ENCODE results near the gene MAML2.

The MAML2 gene

DNA sequence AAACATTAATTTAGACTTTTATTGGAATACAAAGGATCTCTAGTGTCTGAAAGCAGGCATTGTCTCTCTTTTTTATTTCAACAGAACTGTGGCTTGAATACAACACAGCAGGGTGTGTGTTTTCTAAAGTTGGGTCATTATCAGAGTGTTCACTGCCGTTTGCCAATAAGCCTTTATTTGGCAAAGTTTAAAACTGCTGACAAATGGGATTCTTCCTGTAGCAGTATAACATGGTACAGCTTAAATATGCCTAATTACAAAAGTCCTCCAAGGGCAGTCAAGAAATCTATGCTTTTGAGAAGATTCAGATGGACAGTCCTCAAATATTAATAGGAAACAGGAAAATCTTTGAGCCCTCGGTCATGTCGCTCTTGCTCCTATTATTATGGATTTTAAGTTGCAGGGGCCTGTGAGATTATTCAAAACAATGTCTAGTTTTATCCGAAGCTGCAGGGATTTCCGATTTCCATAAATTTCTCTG is 199.9 kb downstream of the MAML2 start:
- H3K27me3 ChIP-seq (ENCODE audit: control insufficient read depth in 1 of 2, insufficient read depth in 1 of 2, low read length in 2 of 2) = no peaks in the 10 kb centered on the region
- no peak overlapping the region for H4K91ac ChIP-seq (ENCODE audit: low read length)
- no peak overlapping the region for H2BK15ac ChIP-seq (ENCODE audit: low read depth, poor library complexity, severe bottlenecking)
- H3K9me3 ChIP-seq (ENCODE audit: control insufficient read depth, low read length) = no peaks in the 10 kb centered on the region
- peak overlapping the region; percentile 44 for H3K9ac ChIP-seq (ENCODE audit: low read length)
- WGBS = 72% methylated on average over 4 of the region's 5 CpGs
- H3K4ac ChIP-seq (ENCODE audit: low read depth in 1 of 2, low read length in 2 of 2) = no peak overlapping the region
- no peak overlapping the region for H3K4me2 ChIP-seq (ENCODE audit: low read length, poor library complexity, severe bottlenecking)
- peaks cover 0 to 6% of the 10 kb centered on the region in 2 experiments for H3K36me3 ChIP-seq (ENCODE audit: control insufficient read depth in 1 of 2, insufficient read depth in 2 of 2, low read depth in 1 of 2, low read length in 2 of 2)
- H2BK5ac ChIP-seq (ENCODE audit: low read depth, low read length, poor library complexity, severe bottlenecking) = no peak overlapping the region
- no peak overlapping the region for H2AFZ ChIP-seq (ENCODE audit: low read depth, low read length)
- H3K4me1 ChIP-seq (ENCODE audit: control insufficient read depth, insufficient read depth, low read depth, low read length) = no peaks in the 10 kb centered on the region
- peaks cover 27% of the 10 kb centered on the region for H3K79me1 ChIP-seq (replicated peaks; ENCODE audit: low read length, poor library complexity, severe bottlenecking)
- no peak overlapping the region for H2BK120ac ChIP-seq (ENCODE audit: low read depth, low read length)
- no peak overlapping the region for H3K23ac ChIP-seq (ENCODE audit: low read length in 2 of 2)
- no peak overlapping the region for H3K4me3 ChIP-seq (ENCODE audit: insufficient read depth in 1 of 2, low read depth in 1 of 2, low read length in 2 of 2)
- no peak overlapping the region for H2BK12ac ChIP-seq (ENCODE audit: low read length in 2 of 2)
- no peak overlapping the region for H4K8ac ChIP-seq (ENCODE audit: low read length)
- H2AK5ac ChIP-seq (ENCODE audit: low read length, severe bottlenecking) = no peak overlapping the region
- H3K27ac ChIP-seq (ENCODE audit: low read length, poor library complexity, severe bottlenecking) = no peak overlapping the region
- no peak overlapping the region for H3K14ac ChIP-seq (ENCODE audit: low read length in 2 of 2)
- H3K18ac ChIP-seq (ENCODE audit: low read depth in 1 of 2, low read length in 2 of 2) = no peak overlapping the region
- no peak for DNase-seq

DNA sequence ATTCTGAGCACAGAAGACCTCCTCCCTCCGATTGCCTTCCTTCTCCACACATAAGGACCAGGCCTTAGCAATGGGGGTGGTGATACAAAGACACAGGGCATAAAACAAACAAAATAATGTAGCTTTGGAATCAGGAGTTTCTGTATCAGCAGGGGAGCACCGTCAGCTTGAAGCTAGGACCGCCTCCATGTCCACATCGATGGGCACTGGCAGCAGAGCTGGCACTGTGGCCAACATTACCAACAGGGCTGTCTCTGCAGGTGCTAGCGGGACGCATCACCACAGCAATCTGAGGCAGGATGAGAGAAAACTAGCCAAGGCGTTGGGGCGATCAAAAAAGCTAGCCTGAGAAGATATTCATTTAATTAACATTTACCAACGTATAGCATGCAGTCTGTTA is 201.4 kb downstream of the MAML2 start:
- no peak overlapping the region for H3K27ac ChIP-seq (ENCODE audit: low read length, poor library complexity, severe bottlenecking)

DNA sequence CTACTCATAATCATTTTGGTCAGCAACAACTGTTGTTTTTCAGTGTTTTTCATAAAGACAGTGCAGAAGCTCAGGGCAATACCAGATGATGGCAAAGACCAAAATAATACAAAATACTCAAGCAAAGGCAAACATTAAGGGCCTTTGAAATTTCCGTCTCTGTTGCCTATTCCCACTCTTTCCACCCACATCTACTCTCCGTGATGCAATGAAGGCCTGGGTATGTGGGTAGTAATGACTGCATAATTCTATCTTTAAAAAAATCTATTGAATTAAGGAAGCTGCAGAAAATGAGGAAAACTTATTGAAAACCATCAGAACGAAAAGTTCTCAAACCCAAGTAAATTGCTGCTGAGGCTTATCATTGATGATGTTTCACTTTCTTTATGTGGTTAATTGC is 203.3 kb downstream of the MAML2 start:
- H4K8ac ChIP-seq (ENCODE audit: low read length) = no peak overlapping the region
- H2BK5ac ChIP-seq (ENCODE audit: low read depth, low read length, poor library complexity, severe bottlenecking) = no peak overlapping the region
- 100% methylated on average over 1 of the region's 3 CpGs for WGBS
- no peak overlapping the region for H2BK120ac ChIP-seq (ENCODE audit: low read depth, low read length)
- no peak overlapping the region for H3K4me2 ChIP-seq (ENCODE audit: low read length, poor library complexity, severe bottlenecking)
- H2BK15ac ChIP-seq (ENCODE audit: low read depth, poor library complexity, severe bottlenecking) = no peak overlapping the region
- H4K91ac ChIP-seq (ENCODE audit: low read length) = no peak overlapping the region
- H3K36me3 ChIP-seq (ENCODE audit: control insufficient read depth in 1 of 2, insufficient read depth in 2 of 2, low read depth in 1 of 2, low read length in 2 of 2) = peaks cover 0 to 8% of the 10 kb centered on the region in 2 experiments
- H3K27ac ChIP-seq (ENCODE audit: low read length, poor library complexity, severe bottlenecking) = no peak overlapping the region
- H3K23ac ChIP-seq (ENCODE audit: low read length in 2 of 2) = no peak overlapping the region
- no peak overlapping the region for H3K4ac ChIP-seq (ENCODE audit: low read depth in 1 of 2, low read length in 2 of 2)
- no peak overlapping the region for H2BK12ac ChIP-seq (ENCODE audit: low read length in 2 of 2)
- no peak overlapping the region for H3K18ac ChIP-seq (ENCODE audit: low read depth in 1 of 2, low read length in 2 of 2)
- H2AFZ ChIP-seq (ENCODE audit: low read depth, low read length) = no peak overlapping the region
- no peak for DNase-seq
- H3K4me3 ChIP-seq (ENCODE audit: insufficient read depth in 1 of 2, low read depth in 1 of 2, low read length in 2 of 2) = no peak overlapping the region
- no peak overlapping the region for H2AK5ac ChIP-seq (ENCODE audit: low read length, severe bottlenecking)
- no peak overlapping the region for H3K9ac ChIP-seq (ENCODE audit: low read length)
- no peak overlapping the region for H3K14ac ChIP-seq (ENCODE audit: low read length in 2 of 2)
- H3K9me3 ChIP-seq (ENCODE audit: control insufficient read depth, low read length) = no peaks in the 10 kb centered on the region
- peaks cover 20% of the 10 kb centered on the region for H3K79me1 ChIP-seq (replicated peaks; ENCODE audit: low read length, poor library complexity, severe bottlenecking)
- no peaks in the 10 kb centered on the region for H3K27me3 ChIP-seq (ENCODE audit: control insufficient read depth in 1 of 2, insufficient read depth in 1 of 2, low read length in 2 of 2)
- H3K4me1 ChIP-seq (ENCODE audit: control insufficient read depth, insufficient read depth, low read depth, low read length) = no peaks in the 10 kb centered on the region

More for the DNA sequence above, 201.4 kb downstream of the MAML2 start:
- Histone ChIP-seq H3K27me3 (ENCODE audit: control insufficient read depth in 1 of 2, insufficient read depth in 1 of 2, low read length in 2 of 2) (no peaks in the 10 kb centered on the region), H2BK5ac (ENCODE audit: low read depth, low read length, poor library complexity, severe bottlenecking) (no peak overlapping the region), H4K91ac (ENCODE audit: low read length) (no peak overlapping the region), H3K9me3 (ENCODE audit: control insufficient read depth, low read length) (no peaks in the 10 kb centered on the region), H3K4me3 (ENCODE audit: insufficient read depth in 1 of 2, low read depth in 1 of 2, low read length in 2 of 2) (no peak overlapping the region), H2AK5ac (ENCODE audit: low read length, severe bottlenecking) (no peak overlapping the region), H3K36me3 (ENCODE audit: control insufficient read depth in 1 of 2, insufficient read depth in 2 of 2, low read depth in 1 of 2, low read length in 2 of 2) (peaks cover 0 to 6% of the 10 kb centered on the region in 2 experiments), H2BK120ac (ENCODE audit: low read depth, low read length) (no peak overlapping the region), H3K14ac (ENCODE audit: low read length in 2 of 2) (no peak overlapping the region), H3K18ac (ENCODE audit: low read depth in 1 of 2, low read length in 2 of 2) (no peak overlapping the region), H3K4ac (ENCODE audit: low read depth in 1 of 2, low read length in 2 of 2) (no peak overlapping the region), H3K23ac (ENCODE audit: low read length in 2 of 2) (no peak overlapping the region), H3K79me1 (replicated peaks; ENCODE audit: low read length, poor library complexity, severe bottlenecking) (peaks cover 28% of the 10 kb centered on the region), H2BK15ac (ENCODE audit: low read depth, poor library complexity, severe bottlenecking) (no peak overlapping the region), H2BK12ac (ENCODE audit: low read length in 2 of 2) (no peak overlapping the region), H4K8ac (ENCODE audit: low read length) (no peak overlapping the region), H2AFZ (ENCODE audit: low read depth, low read length) (no peak overlapping the region), H3K4me1 (ENCODE audit: control insufficient read depth, insufficient read depth, low read depth, low read length) (no peaks in the 10 kb centered on the region), H3K9ac (ENCODE audit: low read length) (no peak overlapping the region), H3K4me2 (ENCODE audit: low read length, poor library complexity, severe bottlenecking) (no peak overlapping the region)
- WGBS = 96% methylated on average over 5 of the region's 9 CpGs
- no peak for DNase-seq

DNA sequence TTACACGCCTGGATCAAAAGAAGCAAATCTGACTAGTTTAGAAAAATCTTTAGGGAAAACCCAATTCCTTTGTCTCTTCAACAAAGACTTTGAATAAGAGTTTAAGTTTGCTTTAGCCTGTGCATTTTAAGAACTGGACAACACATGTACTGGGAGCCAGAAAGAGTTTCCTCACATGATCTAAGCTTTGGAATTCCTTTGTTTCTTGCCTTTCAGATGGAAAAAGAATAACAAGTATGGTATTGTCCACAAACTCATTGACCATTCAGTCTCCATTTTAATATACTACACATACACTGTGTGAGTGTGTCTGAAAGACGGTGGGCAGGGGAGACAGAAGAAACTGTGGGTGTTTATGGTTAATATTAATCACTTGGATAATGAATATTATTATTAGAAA is 205.6 kb downstream of the MAML2 start:
- Histone ChIP-seq H3K36me3 (ENCODE audit: control insufficient read depth in 1 of 2, insufficient read depth in 2 of 2, low read depth in 1 of 2, low read length in 2 of 2) (peaks cover 0 to 8% of the 10 kb centered on the region in 2 experiments), H3K27me3 (ENCODE audit: control insufficient read depth in 1 of 2, insufficient read depth in 1 of 2, low read length in 2 of 2) (no peaks in the 10 kb centered on the region)
- whole genome bisulfite sequencing = no CpG with 5 or more reads among the region's 2 CpGs

More for the DNA sequence above, 205.6 kb downstream of the MAML2 start:
- Histone ChIP-seq H3K27ac (ENCODE audit: low read length, poor library complexity, severe bottlenecking) (no peak overlapping the region), H3K79me1 (replicated peaks; ENCODE audit: low read length, poor library complexity, severe bottlenecking) (peaks cover 14% of the 10 kb centered on the region), H3K4me1 (ENCODE audit: control insufficient read depth, insufficient read depth, low read depth, low read length) (no peaks in the 10 kb centered on the region), H3K4me3 (ENCODE audit: insufficient read depth in 1 of 2, low read depth in 1 of 2, low read length in 2 of 2) (no peak overlapping the region), H3K4me2 (ENCODE audit: low read length, poor library complexity, severe bottlenecking) (no peak overlapping the region), H2BK120ac (ENCODE audit: low read depth, low read length) (no peak overlapping the region), H3K14ac (ENCODE audit: low read length in 2 of 2) (no peak overlapping the region), H2BK5ac (ENCODE audit: low read depth, low read length, poor library complexity, severe bottlenecking) (no peak overlapping the region), H2BK15ac (ENCODE audit: low read depth, poor library complexity, severe bottlenecking) (no peak overlapping the region), H4K8ac (ENCODE audit: low read length) (no peak overlapping the region), H2BK12ac (ENCODE audit: low read length in 2 of 2) (no peak overlapping the region), H3K23ac (ENCODE audit: low read length in 2 of 2) (no peak overlapping the region), H3K9ac (ENCODE audit: low read length) (peak overlapping the region; percentile 39), H3K18ac (ENCODE audit: low read depth in 1 of 2, low read length in 2 of 2) (no peak overlapping the region), H3K4ac (ENCODE audit: low read depth in 1 of 2, low read length in 2 of 2) (no peak overlapping the region), H3K9me3 (ENCODE audit: control insufficient read depth, low read length) (no peaks in the 10 kb centered on the region), H2AK5ac (ENCODE audit: low read length, severe bottlenecking) (no peak overlapping the region), H4K91ac (ENCODE audit: low read length) (no peak overlapping the region), H2AFZ (ENCODE audit: low read depth, low read length) (no peak overlapping the region)
- no peak for DNase-seq

Data from mesenchymal stem cell (in vitro differentiated cells and primary cell).